ENCODE results near the gene EGFL6. TPM values are rescaled to one million over a fixed set of nuclear protein-coding genes. Genes with fewer than 3 reads are reported as not detected.

EGFL6 gene
- polyA plus RNA-seq, 1 experiment = not detected

DNA sequence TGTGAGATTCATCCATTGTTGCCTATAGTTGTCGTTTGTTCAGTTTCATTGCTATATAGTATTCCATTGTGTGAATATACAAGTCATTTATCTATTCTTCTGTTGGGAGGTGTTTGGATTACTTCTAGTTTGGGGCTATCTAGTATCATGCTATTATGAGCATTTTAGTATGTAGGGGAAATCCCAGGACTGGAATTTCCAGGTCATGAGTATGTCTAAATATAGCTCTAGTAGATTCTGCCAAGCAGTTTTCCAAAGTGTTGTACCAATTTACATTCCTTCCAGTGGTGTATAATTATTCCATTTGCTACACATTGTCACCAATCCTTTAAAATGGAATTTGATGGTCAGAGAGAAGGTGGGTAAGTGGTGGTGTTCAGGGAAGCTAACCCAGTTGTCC lies 30.1 kb downstream of the EGFL6 start:
- Histone ChIP-seq H3K36me3 (ENCODE audit: control insufficient read depth, insufficient read depth, low read length) (no peaks in the 10 kb centered on the region), H3K27me3 (ENCODE audit: control insufficient read depth, insufficient read depth, low read length) (no peaks in the 10 kb centered on the region), H3K4me3 (ENCODE audit: low read depth, low read length) (no peak overlapping the region)
- POLR2A ChIA-PET = no interaction called here
- CTCF ChIA-PET = no interaction called here
- no peak for TF ChIP-seq CTCF (IDR thresholded peaks at IDR 0.05; ENCODE audit: insufficient read depth, low read depth, low read length)
- no peak for DNase-seq (ENCODE audit: low read depth)

- ChIA-PET POLR2A (no interaction called here), CTCF (no interaction called here)
- H3K27me3 ChIP-seq (ENCODE audit: control insufficient read depth, insufficient read depth, low read length) = no peaks in the 10 kb centered on the region
- no peaks in the 10 kb centered on the region for H3K36me3 ChIP-seq (ENCODE audit: control insufficient read depth, insufficient read depth, low read length)
- H3K4me3 ChIP-seq (ENCODE audit: low read depth, low read length) = no peak overlapping the region
- TF ChIP-seq CTCF (IDR thresholded peaks at IDR 0.05; ENCODE audit: insufficient read depth, low read depth, low read length) = no peak
- DNase-seq (ENCODE audit: low read depth) = no peak
Observed at GRCh38 chrX:13605611-13606010, 36.2 kb downstream of the EGFL6 start.

DNA sequence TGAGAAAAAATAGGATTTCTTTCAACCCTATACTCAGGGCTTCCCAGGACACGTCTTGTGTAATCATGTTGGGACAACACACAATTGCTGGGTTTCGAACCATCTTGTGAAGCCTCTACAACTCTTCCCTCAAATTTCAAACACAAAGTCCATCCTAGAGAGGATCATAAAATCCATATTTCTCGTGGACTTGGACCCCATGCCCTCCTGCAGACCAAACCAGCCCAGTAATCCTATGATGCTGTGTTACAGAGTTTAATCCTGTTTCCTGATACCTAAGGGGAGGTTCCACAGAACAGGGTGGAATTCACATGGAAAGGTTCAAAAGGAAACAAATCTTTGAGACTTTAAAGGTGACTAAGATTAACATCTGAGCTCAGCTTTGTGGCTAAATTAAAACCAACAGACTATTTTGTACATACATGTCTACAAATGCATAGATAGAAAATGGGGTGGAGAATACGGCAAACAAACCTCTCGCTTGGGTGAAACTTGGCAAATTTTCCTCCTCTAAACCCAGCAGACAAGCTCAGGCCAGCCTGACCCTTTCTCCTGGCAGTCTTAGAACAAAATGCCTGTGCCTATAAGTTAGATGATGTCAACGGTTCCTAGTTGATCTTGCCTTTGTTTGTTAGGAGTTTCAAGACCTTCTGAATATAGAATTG lies 38.1 kb downstream of the EGFL6 start:
- ChIA-PET CTCF (interaction anchor here (0.9 kb wide), 1 partner anchor 39 kb away, joined by 4 read pairs; no protein-coding TSS in a partner anchor), POLR2A (no interaction called here)
- no peak for TF ChIP-seq CTCF (IDR thresholded peaks at IDR 0.05; ENCODE audit: insufficient read depth, low read depth, low read length)

DNA sequence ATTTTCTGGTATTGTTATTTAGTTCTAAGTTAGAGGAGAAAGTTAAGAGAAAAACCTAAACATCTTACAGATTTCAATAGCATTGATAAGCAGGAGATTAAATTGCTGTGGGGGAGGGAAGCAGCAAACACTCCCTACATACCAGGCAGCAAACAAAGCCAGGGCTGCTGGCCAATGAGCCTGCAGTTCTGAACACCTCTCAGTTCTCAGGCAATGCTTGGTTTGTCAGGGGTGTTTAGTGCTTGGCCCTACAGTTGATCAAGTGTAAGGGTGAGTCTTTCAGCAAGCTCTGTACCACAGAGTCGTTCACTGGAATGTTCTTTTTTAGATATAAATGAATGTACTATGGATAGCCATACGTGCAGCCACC lies 38.6 kb downstream of the EGFL6 start:
- no peak for DNase-seq (ENCODE audit: low read depth)
- no peak for TF ChIP-seq CTCF (IDR thresholded peaks at IDR 0.05; ENCODE audit: insufficient read depth, low read depth, low read length)
- Histone ChIP-seq H3K36me3 (ENCODE audit: control insufficient read depth, insufficient read depth, low read length) (no peaks in the 10 kb centered on the region), H3K27me3 (ENCODE audit: control insufficient read depth, insufficient read depth, low read length) (no peaks in the 10 kb centered on the region), H3K4me3 (ENCODE audit: low read depth, low read length) (no peak overlapping the region)
- ChIA-PET POLR2A (no interaction called here), CTCF (no interaction called here)

More for the DNA sequence above, 38.1 kb downstream of the EGFL6 start:
- Histone ChIP-seq H3K27me3 (ENCODE audit: control insufficient read depth, insufficient read depth, low read length) (no peaks in the 10 kb centered on the region), H3K36me3 (ENCODE audit: control insufficient read depth, insufficient read depth, low read length) (no peaks in the 10 kb centered on the region), H3K4me3 (ENCODE audit: low read depth, low read length) (no peak overlapping the region)
- no peak for DNase-seq (ENCODE audit: low read depth)

DNA sequence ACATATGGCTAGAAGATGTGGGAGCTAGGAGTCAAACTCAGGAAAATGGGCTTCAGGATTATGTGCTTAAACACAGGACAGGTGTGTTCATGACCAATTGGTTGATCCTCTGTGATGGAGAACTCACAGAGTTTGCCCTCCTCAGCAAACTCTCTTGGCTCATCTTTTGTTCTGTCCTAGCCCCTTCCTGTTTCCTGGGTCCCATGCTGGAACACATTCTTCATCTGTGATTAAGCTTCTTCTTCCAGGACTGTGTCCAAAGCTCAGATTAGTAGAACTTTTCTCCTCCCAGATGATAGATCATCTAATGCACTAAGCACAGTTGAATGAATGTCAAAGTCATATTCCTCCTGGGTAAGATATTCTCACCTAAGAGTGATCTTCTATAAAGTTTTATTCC lies 44.8 kb downstream of the EGFL6 start:
- CTCF ChIA-PET = no interaction called here
- POLR2A ChIA-PET = no interaction called here
- DNase-seq (ENCODE audit: low read depth) = no peak
- H3K36me3 ChIP-seq (ENCODE audit: control insufficient read depth, insufficient read depth, low read length) = no peaks in the 10 kb centered on the region
- no peak overlapping the region for H3K4me3 ChIP-seq (ENCODE audit: low read depth, low read length)
- no peak for TF ChIP-seq CTCF (IDR thresholded peaks at IDR 0.05; ENCODE audit: insufficient read depth, low read depth, low read length)
- H3K27me3 ChIP-seq (ENCODE audit: control insufficient read depth, insufficient read depth, low read length) = no peaks in the 10 kb centered on the region
